Thyroid gland (tissue), 4 donors: ENCODE data around the gene ANKRD12.

ENCODE experiments used
- POLR2A ChIP-seq, 2 donors: fragments of 450-650 bp; IDR thresholded peaks; one replicate each; pipeline ENCODE4 v1.6.1; 2017; ENCODE audit warnings: antibody characterized with exemption in 2 of 2, mild to moderate bottlenecking in 2 of 2, moderate library complexity in 1 of 2
- TF ChIP-seq, protein P1 (sequence below), 6 experiments: fragments of 200-600 bp in 3 of 6; fragments of 450-650 bp in 3 of 6; sonication (generic) in 3 of 6; IDR thresholded peaks; one replicate each; pipeline ENCODE4 v1.5.1; 2016 to 2019; ENCODE audit warnings: antibody characterized with exemption in 6 of 6, mild to moderate bottlenecking in 2 of 6, inconsistent platforms in 1 of 6, moderate library complexity in 1 of 6

DNA sequence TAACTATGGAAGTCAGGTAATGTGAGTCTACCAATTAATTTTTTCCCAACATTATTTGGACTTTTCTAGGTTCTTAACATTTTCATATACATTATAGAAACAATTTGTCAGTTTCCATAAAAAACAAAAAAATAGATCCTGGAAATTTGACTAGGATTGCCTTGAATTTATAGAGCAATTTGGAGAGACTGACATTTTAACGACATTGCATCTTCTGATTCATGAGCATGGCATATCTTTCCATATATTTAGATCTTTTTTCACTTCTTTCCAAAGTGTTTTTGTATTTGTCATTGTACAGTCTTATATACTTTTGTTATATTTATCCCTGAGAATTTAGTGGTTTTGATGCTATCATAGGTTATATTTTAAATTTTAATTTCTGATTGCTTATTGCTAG lies 42.0 kb downstream of the ANKRD12 start:
- TF ChIP-seq, protein P1, sequence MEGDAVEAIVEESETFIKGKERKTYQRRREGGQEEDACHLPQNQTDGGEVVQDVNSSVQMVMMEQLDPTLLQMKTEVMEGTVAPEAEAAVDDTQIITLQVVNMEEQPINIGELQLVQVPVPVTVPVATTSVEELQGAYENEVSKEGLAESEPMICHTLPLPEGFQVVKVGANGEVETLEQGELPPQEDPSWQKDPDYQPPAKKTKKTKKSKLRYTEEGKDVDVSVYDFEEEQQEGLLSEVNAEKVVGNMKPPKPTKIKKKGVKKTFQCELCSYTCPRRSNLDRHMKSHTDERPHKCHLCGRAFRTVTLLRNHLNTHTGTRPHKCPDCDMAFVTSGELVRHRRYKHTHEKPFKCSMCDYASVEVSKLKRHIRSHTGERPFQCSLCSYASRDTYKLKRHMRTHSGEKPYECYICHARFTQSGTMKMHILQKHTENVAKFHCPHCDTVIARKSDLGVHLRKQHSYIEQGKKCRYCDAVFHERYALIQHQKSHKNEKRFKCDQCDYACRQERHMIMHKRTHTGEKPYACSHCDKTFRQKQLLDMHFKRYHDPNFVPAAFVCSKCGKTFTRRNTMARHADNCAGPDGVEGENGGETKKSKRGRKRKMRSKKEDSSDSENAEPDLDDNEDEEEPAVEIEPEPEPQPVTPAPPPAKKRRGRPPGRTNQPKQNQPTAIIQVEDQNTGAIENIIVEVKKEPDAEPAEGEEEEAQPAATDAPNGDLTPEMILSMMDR (IDR thresholded peaks at IDR 0.05): no peak
- no peak for TF ChIP-seq POLR2A (IDR thresholded peaks at IDR 0.05)
